ENCODE results near the gene DCLK3.

DNA sequence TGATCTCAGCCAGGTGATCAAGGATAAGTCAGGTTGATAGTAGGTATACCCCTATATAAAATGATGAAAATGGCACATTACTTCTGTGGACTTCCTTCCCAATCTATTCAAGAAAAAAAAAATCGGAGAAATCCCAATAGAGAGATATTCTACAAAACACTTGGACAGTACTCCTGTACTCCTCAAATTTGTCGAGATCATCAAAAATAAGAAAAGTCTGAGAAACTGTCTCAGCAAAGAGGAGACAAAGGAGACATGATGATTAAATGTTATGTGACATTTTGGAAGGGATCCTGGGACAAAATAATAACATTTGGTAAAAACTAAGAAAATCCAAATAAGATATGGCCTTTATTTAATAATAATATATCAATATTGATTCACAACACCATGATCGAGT, 94.6 kb downstream of the DCLK3 start:
- TF ChIP-seq, protein P1, sequence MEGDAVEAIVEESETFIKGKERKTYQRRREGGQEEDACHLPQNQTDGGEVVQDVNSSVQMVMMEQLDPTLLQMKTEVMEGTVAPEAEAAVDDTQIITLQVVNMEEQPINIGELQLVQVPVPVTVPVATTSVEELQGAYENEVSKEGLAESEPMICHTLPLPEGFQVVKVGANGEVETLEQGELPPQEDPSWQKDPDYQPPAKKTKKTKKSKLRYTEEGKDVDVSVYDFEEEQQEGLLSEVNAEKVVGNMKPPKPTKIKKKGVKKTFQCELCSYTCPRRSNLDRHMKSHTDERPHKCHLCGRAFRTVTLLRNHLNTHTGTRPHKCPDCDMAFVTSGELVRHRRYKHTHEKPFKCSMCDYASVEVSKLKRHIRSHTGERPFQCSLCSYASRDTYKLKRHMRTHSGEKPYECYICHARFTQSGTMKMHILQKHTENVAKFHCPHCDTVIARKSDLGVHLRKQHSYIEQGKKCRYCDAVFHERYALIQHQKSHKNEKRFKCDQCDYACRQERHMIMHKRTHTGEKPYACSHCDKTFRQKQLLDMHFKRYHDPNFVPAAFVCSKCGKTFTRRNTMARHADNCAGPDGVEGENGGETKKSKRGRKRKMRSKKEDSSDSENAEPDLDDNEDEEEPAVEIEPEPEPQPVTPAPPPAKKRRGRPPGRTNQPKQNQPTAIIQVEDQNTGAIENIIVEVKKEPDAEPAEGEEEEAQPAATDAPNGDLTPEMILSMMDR (IDR thresholded peaks at IDR 0.05): no peak
- no peak for TF ChIP-seq EZH2 (IDR thresholded peaks at IDR 0.05; ENCODE audit: borderline replicate concordance, insufficient read depth, low read depth, low read length, poor library complexity, severe bottlenecking)

Data from B cell (primary cell).